GM19043 (cell line): ENCODE measurements around the gene C4orf50.
"Not testable (repeated sequence)": the region's sequence is repeated elsewhere in the genome, so short reads cannot be mapped to it uniquely, and the experiment has no call there.

ENCODE experiments used
- ATAC-seq: cut with Tn5 transposase; IDR thresholded peaks from one replicate; pipeline ENCODE4 v1.9.1; 2021; ENCODE audit warnings: low read depth; ENCODE audit not compliant: unreplicated experiment

C4orf50 gene

GRCh38 chr4:5954056-5954760 is 64.0 kb downstream of the C4orf50 start:
- no peak for ATAC-seq

DNA sequence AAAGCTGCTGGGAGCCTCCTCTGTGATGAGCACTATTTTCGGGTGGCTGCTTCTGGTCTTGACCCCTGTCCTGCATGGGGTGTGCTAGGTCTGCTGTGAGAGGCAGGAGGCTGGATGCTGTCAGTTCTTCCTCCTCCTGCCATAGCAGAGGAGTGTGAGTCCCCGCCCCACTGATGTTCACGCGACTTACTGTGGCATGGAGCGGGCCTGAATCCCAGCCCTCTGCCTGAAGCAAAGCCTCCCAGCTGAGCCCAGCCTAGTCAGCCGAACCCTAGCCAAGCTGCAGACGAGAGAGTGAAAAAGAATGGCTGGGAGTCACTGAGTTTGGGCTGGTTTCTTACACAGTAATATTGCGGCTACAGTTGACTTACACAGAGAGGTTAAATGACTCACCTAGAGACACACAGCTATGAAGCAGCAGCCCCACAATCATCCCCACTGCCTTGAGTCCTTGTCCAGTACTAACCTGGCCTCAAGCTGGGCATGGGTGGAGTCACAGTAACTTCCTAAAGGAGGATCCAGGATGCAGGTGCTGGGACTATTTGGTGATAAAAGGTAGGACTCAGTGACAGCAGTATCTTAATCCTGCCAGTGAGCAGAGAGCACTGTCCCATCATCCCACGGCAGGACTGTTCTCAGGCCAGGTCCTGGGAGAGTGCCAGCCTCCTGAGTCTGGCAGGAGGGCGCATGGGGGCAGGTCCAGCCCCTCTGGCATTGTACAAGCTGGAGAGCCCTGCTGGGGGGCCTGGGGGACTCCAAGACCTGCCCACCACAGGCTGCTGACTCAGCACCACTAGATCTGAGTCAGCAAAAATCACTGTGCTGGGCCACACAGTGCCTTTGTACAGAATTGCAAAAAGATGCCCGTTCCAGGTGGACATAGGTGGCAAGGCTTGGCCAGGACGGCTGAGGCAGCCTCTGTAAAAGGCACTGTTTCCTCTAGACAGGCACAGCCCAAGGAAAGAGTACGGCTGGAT is 65.0 kb downstream of the C4orf50 start:
- no peak for ATAC-seq

DNA sequence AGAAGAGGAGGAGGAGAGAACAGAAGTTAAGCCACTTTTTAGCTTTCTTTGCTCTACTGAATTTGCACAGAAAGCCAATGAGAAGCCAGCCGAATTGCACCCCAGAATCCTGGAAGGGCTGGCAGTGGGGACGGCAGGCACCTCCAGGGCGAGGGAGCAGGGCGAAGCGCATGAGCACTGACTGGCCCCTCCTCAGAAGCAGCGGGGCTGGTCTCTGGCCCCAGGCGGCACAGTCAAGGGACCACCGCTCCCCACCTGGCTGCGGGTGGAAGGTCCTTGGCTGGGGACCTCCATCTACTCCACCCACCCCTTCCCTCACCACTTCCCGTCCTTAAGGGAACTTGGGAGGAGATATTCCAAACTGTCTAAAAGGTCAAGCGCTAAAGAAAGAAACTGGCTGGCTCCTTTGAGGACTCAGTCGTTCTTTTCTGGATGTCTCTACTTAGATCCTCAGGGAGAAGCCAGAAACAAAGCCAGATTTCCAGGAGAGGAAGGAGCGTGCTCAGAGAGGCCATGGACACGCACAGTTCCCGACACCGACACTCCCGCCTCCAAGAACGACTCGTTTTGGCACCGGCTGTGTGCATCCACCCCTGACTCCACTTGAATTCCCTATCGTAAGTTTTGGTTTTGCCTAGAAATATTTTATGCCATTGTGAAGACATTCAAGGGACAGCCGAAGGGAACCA is 65.8 kb downstream of the C4orf50 start:
- ATAC-seq: no peak

DNA sequence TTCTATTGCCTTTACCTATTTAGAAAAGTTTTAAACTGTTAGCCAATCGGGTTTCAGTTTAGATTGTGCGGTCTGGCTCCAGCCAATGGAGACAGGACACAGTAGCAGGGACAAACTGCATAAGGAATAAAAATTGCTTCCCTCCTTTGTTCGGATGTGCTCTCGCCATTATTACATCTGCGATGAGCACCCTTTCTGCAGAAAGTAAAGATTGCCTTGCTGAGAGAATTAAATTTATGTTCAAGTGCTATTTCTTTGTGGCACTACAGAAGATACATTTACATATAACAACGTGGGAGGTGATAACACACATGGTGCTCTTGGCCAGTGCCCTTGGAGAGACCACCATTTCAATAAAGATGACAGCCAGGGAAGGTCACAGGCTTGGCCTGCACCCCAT is 71.6 kb downstream of the C4orf50 start:
- ATAC-seq: not testable (repeated sequence)

GRCh38 chr4:5945936-5946335 is 72.3 kb downstream of the C4orf50 start:
- ATAC-seq: no peak

DNA sequence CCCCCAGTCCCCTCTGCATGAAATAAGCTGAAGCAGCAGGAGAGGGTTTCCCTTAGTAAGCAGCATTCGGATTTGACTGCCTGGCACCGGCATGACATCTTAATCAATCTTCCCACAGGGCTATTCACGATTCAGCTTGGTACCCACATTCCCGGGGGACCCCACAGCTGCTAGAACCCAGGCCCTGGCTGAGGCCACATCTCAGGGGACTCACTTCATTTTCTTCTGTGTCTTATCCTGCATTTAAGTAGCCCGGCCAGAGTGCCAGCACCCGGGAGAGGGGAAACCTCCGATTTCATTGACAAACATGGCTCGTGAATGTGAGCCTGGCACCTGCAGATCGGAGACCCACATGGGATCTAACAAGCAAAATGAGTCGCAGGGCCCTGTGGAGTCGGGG is 73.1 kb downstream of the C4orf50 start:
- ATAC-seq: no peak

DNA sequence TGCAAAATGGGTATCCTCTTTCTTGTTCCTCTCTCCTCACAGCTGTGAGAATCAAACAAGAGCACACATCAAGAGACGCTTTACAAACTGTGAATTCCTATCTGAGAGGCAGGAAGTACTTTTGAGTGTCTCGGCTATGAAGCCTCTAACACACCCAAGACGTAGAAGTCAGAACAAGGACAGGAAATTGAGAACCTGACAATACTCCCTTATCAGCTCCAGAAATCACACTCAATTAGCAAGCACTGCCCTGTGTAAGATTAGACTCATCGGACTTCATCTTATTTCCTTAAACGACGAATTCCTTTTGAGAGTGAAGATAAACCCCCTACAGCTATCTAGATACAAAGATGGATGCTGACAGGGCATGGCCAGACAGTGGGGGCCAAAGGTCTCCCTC is 74.7 kb downstream of the C4orf50 start:
- ATAC-seq: no peak

- no peak for ATAC-seq
These were observed 75.3 kb downstream of the C4orf50 start for GRCh38 chr4:5942947-5943346.

DNA sequence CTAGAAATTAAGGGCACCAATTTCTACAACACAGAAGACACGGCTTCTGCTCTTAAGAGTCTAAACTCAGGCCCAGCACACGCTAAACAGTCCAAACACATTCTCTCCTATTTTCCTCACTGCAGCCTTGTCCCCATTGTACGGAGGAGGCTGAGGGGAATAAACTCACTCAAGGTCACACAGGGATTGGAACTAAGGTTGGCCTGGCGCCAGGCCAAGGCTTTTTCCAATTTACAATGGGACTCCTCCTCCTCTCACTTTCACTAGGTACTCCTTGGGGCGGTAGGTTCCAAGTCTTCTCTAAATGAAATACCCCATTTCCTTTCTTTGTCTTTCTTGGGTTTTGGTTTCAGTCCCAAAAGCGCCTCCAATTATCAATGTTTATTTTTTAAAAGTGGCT is 76.6 kb downstream of the C4orf50 start:
- ATAC-seq: no peak

- ATAC-seq: no peak
These were observed 77.6 kb downstream of the C4orf50 start for GRCh38 chr4:5940470-5941203.

DNA sequence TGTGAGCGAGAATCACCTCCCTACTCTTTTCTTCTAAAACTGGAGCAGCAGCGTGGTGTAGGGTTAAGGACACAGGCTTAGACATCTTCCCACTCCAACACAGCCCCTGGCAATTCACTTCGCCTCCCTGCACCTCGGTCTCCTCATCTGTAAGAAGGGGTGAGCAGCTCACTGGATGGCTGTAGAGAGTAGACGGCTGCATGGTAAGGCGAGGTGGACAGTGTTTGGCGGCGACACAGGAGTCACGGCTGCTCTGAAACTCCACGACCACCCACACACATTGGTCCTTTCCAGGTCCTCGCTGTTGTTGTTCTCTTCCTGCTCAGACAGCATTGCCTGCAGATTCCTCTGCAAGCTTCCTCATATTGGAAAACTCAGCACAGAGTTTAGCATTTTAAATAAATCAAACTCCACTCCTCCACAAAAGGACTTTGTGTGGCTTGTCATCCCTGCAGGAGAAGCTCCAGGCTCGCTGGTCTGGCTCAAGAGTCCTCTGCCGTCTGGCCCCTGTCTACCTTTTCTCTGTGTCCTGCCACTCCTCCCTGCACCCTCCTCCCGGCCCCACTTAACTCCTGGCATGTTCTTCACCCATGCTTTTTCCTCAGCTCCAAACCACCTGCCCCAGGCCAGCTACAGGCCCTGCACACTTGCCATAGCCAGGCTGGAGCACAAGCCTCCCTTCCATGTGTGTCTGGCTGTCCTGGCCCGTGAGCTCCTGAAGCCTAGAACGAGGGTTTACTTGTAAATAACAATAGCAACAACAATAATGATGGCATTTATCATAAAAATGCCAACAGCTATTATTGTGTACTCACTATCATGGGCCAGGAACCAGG is 84.0 kb downstream of the C4orf50 start:
- no peak for ATAC-seq

- ATAC-seq: no peak
These were observed 85.1 kb downstream of the C4orf50 start for GRCh38 chr4:5933116-5933515.

- no peak for ATAC-seq
These were observed 86.1 kb downstream of the C4orf50 start for GRCh38 chr4:5932035-5932568.

- ATAC-seq: no peak
These were observed 86.7 kb downstream of the C4orf50 start for GRCh38 chr4:5931526-5931925.

DNA sequence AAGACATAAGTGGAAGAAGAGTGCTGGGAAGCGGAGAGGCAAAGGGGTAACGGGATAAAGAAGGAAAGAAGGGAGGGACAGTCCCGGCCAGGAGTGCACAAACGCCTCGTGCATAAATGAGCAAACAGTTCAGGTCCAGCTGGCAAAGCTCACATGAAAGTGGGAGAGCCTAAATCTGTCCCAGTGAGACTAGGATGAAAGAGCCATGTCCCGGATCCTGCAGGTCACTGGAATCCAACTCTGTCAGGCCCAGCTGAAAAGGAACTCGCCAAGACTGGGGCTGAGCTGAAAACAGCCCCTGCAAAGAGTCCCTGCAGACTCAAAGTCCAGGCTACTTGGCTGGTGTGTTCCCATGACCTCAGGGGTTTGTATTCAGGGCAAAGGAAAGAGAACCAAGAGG is 87.4 kb downstream of the C4orf50 start:
- ATAC-seq: no peak

- ATAC-seq: no peak
These were observed 87.8 kb downstream of the C4orf50 start for GRCh38 chr4:5930456-5930855.

GRCh38 chr4:5928844-5929420 is 89.3 kb downstream of the C4orf50 start:
- no peak for ATAC-seq

DNA sequence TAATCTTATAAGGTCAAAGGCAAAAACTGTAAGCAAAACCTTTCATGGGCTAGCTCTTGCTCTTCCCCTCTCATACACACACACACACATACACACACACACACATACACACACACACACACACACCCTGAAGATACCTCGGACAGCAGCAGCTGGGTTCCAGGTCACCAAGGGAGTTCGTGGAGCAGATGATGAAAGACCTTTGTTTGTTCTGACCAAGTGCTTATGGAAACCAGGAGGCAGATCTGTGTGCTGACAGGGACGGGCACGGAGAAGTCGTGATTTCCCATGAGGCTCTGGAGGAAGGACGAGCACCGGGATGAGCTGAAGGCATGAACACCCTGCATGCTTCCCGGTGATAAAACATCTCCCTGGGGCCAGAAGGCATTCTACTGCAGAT is 90.0 kb downstream of the C4orf50 start:
- no peak for ATAC-seq

DNA sequence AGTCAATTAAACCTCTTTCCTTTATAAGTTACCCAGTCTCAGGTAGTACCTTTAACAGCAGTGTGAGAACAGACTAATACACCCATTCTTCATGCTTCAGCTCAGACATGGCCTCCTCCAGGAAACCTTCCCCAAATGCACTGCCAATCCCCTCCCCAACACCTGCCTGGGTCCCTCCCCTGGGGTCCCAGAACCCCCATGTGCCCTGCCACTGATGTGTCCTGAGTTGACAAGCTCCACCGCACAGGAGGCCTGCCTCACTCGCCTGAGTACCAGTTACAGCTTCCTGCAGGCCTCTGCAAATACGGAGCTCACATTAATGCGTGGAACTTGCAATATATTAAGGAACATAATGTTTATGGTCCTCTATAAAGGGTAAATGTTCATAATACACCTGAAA is 90.5 kb downstream of the C4orf50 start:
- ATAC-seq: no peak
